ENCODE results near the gene EFL1. TPM values are rescaled to one million over a fixed set of nuclear protein-coding genes. Genes with fewer than 3 reads are reported as not detected.
A peak's percentile ranks its signal among the peaks of the same experiment; 100 is the strongest.
"Not testable (repeated sequence)": the region's sequence is repeated elsewhere in the genome, so short reads cannot be mapped to it uniquely, and the experiment has no call there.

Gene EFL1
- total and polyA plus RNA-seq, 8 donors, result 2.3 to 9.7 (median 7.3) TPM

- H3K36me3 ChIP-seq; H3K9me3 ChIP-seq; ATAC-seq; H3K4me3 ChIP-seq; intact Hi-C loops (cut with DNase I); H3K27me3 ChIP-seq; FAIRE-seq; H3K27ac ChIP-seq; H3K4me1 ChIP-seq; DNase-seq: not testable (repeated sequence)
- 75 to 89% methylated on average over 4 of the region's 4 CpGs for WGBS, 2 donors
Observed at GRCh38 chr15:82282386-82282785, 19.9 kb upstream of the EFL1 start.

- FAIRE-seq (peak; percentile 80), ATAC-seq (peak in 3 of 4 donors; percentile 54 to 65 (median 56))
- H3K9me3 ChIP-seq; DNase-seq; H3K27ac ChIP-seq; H3K4me1 ChIP-seq; H3K4me3 ChIP-seq; H3K36me3 ChIP-seq; intact Hi-C loops (cut with DNase I); H3K27me3 ChIP-seq: not testable (repeated sequence)
- peak in 1 of 4 donors; percentile 7 for TF ChIP-seq CTCF (IDR thresholded peaks at IDR 0.05)
Observed at GRCh38 chr15:82281276-82281675, 18.7 kb upstream of the EFL1 start.

GRCh38 chr15:82275410-82275809, 12.9 kb upstream of the EFL1 start:
- H3K27ac ChIP-seq, result no peak overlapping the region
- peaks cover 0 to 3% (median 0%) of the 10 kb centered on the region in 4 donors for H3K9me3 ChIP-seq
- ATAC-seq, result no peak
- no peak for TF ChIP-seq CTCF (IDR thresholded peaks at IDR 0.05)
- H3K36me3 ChIP-seq, result no peaks in the 10 kb centered on the region
- H3K4me3 ChIP-seq, result no peak overlapping the region
- FAIRE-seq, result no peak
- no peaks in the 10 kb centered on the region for H3K4me1 ChIP-seq
- intact Hi-C loops (cut with DNase I), result no loop called here
- H3K27me3 ChIP-seq, result peaks cover 0 to 6% (median 0%) of the 10 kb centered on the region in 4 donors
- no peak for DNase-seq

- ATAC-seq (no peak), DNase-seq (no peak), FAIRE-seq (no peak)
- Histone ChIP-seq H3K27me3 (peaks cover 0 to 6% (median 0%) of the 10 kb centered on the region in 4 donors), H3K4me3 (no peak overlapping the region), H3K4me1 (no peaks in the 10 kb centered on the region), H3K9me3 (peaks cover 0 to 3% (median 0%) of the 10 kb centered on the region in 4 donors), H3K27ac (no peak overlapping the region), H3K36me3 (no peaks in the 10 kb centered on the region)
- 75 to 82% methylated on average over 2 of the region's 2 CpGs for WGBS, 2 donors
- intact Hi-C loops (cut with DNase I), result no loop called here
- no peak for TF ChIP-seq CTCF (IDR thresholded peaks at IDR 0.05)
Observed at GRCh38 chr15:82272154-82272553, 9.6 kb upstream of the EFL1 start.

- DNase-seq; ATAC-seq; H3K4me1 ChIP-seq; H3K9me3 ChIP-seq; H3K27me3 ChIP-seq; H3K27ac ChIP-seq; H3K4me3 ChIP-seq; FAIRE-seq; H3K36me3 ChIP-seq; intact Hi-C loops (cut with DNase I): not testable (repeated sequence)
- 51 to 79% methylated on average over 2 of the region's 2 CpGs for WGBS, 2 donors
Observed at GRCh38 chr15:82268454-82268853, 5.9 kb upstream of the EFL1 start.

- DNase-seq; H3K36me3 ChIP-seq; H3K27ac ChIP-seq; ATAC-seq; H3K4me3 ChIP-seq; intact Hi-C loops (cut with DNase I); FAIRE-seq; H3K9me3 ChIP-seq; H3K27me3 ChIP-seq; H3K4me1 ChIP-seq: not testable (repeated sequence)
- WGBS, 2 donors, result 91 to 92% methylated on average over 2 of the region's 2 CpGs
Observed at GRCh38 chr15:82267137-82267536, 4.6 kb upstream of the EFL1 start.
